Stimulated activated CD4-positive, alpha-beta T cell treated with anti-CD3 and anti-CD28 coated beads, Interleukin-2, amount 100 ng/mL, for 48 hours (primary cell): Measurements from ENCODE around the gene COG1.
"Not testable (repeated sequence)": the region's sequence is repeated elsewhere in the genome, so short reads cannot be mapped to it uniquely, and the experiment has no call there.

Source experiments
- DNase-seq, 2 donors: peaks; one replicate each; pipeline ENCODE4 v3.0.0-alpha.2; 2020

COG1 gene

GRCh38 chr17:73192894-73193701 lies at the start of gene COG1:
COG1 (plus strand) TSS chr17:73193055; CDS start chr17:73193070, 15 bp downstream.
- DNase-seq, result peak; percentile 66 to 70

GRCh38 chr17:73144209-73144608 lies 48.6 kb upstream of the COG1 start:
- DNase-seq, result not testable (repeated sequence)

GRCh38 chr17:73145641-73146040 lies 47.2 kb upstream of the COG1 start:
- no peak for DNase-seq

- not testable (repeated sequence) for DNase-seq
These were observed 45.1 kb upstream of the COG1 start for GRCh38 chr17:73147791-73148190.

GRCh38 chr17:73148540-73149334 lies 44.1 kb upstream of the COG1 start:
- DNase-seq, result no peak

- not testable (repeated sequence) for DNase-seq
These were observed 42.1 kb upstream of the COG1 start for GRCh38 chr17:73150622-73151300.

- DNase-seq, result no peak
These were observed 40.8 kb upstream of the COG1 start for GRCh38 chr17:73151916-73152632.

- no peak for DNase-seq
These were observed 37.3 kb upstream of the COG1 start for GRCh38 chr17:73155410-73156165.

- peak; percentile 57 to 62 for DNase-seq
These were observed 36.6 kb upstream of the COG1 start for GRCh38 chr17:73156166-73156840.

GRCh38 chr17:73156887-73157520 lies 35.9 kb upstream of the COG1 start:
- no peak for DNase-seq

- no peak for DNase-seq
These were observed 35.3 kb upstream of the COG1 start for GRCh38 chr17:73157521-73157890.

- DNase-seq, result no peak
These were observed 34.7 kb upstream of the COG1 start for GRCh38 chr17:73158133-73158532.

- no peak for DNase-seq
These were observed 31.8 kb upstream of the COG1 start for GRCh38 chr17:73160980-73161630.

GRCh38 chr17:73163043-73163442 lies 29.8 kb upstream of the COG1 start:
- DNase-seq, result no peak

GRCh38 chr17:73165616-73166404 lies 27.0 kb upstream of the COG1 start:
- DNase-seq, result no peak

GRCh38 chr17:73166731-73167581 lies 25.9 kb upstream of the COG1 start:
- no peak for DNase-seq

GRCh38 chr17:73168667-73169066 lies 24.2 kb upstream of the COG1 start:
- no peak for DNase-seq

GRCh38 chr17:73170324-73170723 lies 22.5 kb upstream of the COG1 start:
- no peak for DNase-seq

GRCh38 chr17:73172252-73172651 lies 20.6 kb upstream of the COG1 start:
- no peak for DNase-seq
